ENCODE data around the gene CACNA2D4. TPM values are rescaled to one million over a fixed set of nuclear protein-coding genes. Genes with fewer than 3 reads are reported as not detected.

Gene CACNA2D4
- total RNA-seq, 4 donors from 2014 or later, result 10.1 to 16.2 (median 11.4) TPM

- TF ChIP-seq CTCF (IDR thresholded peaks at IDR 0.05), result no peak
- TF ChIP-seq EP300 (IDR thresholded peaks at IDR 0.05), result no peak
- TF ChIP-seq POLR2A (IDR thresholded peaks at IDR 0.05), result no peak
- H3K36me3 ChIP-seq, result no peaks in the 10 kb centered on the region
- 75 to 79% methylated on average over 31 to 32 of the region's 32 CpGs for WGBS, 2 donors
- H3K27ac ChIP-seq, result no peak overlapping the region
- H3K4me1 ChIP-seq, result no peaks in the 10 kb centered on the region
- no peaks in the 10 kb centered on the region for H3K27me3 ChIP-seq
- DNase-seq (ENCODE audit: low spot score in 2 of 2), result no peak
- H3K4me3 ChIP-seq, result no peak overlapping the region
- H3K9me3 ChIP-seq, result peaks cover 0 to 34% (median 0%) of the 10 kb centered on the region in 4 donors
Observed at GRCh38 chr12:1865284-1865866, 53.1 kb downstream of the CACNA2D4 start.

- DNase-seq (ENCODE audit: low spot score in 2 of 2), result no peak
- no peak overlapping the region for H3K27ac ChIP-seq
- no peaks in the 10 kb centered on the region for H3K27me3 ChIP-seq
- no peaks in the 10 kb centered on the region for H3K4me1 ChIP-seq
- no peaks in the 10 kb centered on the region for H3K36me3 ChIP-seq
- WGBS, 2 donors, result 58 to 61% methylated on average over 21 to 28 of the region's 37 CpGs
- H3K9me3 ChIP-seq, result peaks cover 0 to 29% (median 0%) of the 10 kb centered on the region in 4 donors
- no peak overlapping the region for H3K4me3 ChIP-seq
- TF ChIP-seq POLR2A (IDR thresholded peaks at IDR 0.05), result no peak
- no peak for TF ChIP-seq EP300 (IDR thresholded peaks at IDR 0.05)
- no peak for TF ChIP-seq CTCF (IDR thresholded peaks at IDR 0.05)
Observed at GRCh38 chr12:1864867-1865266, 53.6 kb downstream of the CACNA2D4 start.

GRCh38 chr12:1864456-1864855, 54.0 kb downstream of the CACNA2D4 start:
- Histone ChIP-seq H3K36me3 (no peaks in the 10 kb centered on the region), H3K4me3 (no peak overlapping the region), H3K27me3 (no peaks in the 10 kb centered on the region), H3K9me3 (peaks cover 0 to 26% (median 0%) of the 10 kb centered on the region in 4 donors), H3K4me1 (no peaks in the 10 kb centered on the region), H3K27ac (no peak overlapping the region)
- TF ChIP-seq EP300 (IDR thresholded peaks at IDR 0.05) (no peak), CTCF (IDR thresholded peaks at IDR 0.05) (no peak), POLR2A (IDR thresholded peaks at IDR 0.05) (no peak)
- 60 to 71% methylated on average over 20 to 27 of the region's 27 CpGs for WGBS, 2 donors
- DNase-seq (ENCODE audit: low spot score in 2 of 2), result no peak

- Histone ChIP-seq H3K36me3 (no peaks in the 10 kb centered on the region), H3K27me3 (no peaks in the 10 kb centered on the region), H3K4me1 (no peaks in the 10 kb centered on the region), H3K4me3 (no peak overlapping the region), H3K9me3 (peaks cover 0 to 20% (median 0%) of the 10 kb centered on the region in 4 donors), H3K27ac (no peak overlapping the region)
- TF ChIP-seq POLR2A (IDR thresholded peaks at IDR 0.05) (no peak), EP300 (IDR thresholded peaks at IDR 0.05) (no peak), CTCF (IDR thresholded peaks at IDR 0.05) (no peak)
- WGBS, 2 donors, result 89 to 91% methylated on average over 16 of the region's 16 CpGs
- no peak for DNase-seq (ENCODE audit: low spot score in 2 of 2)
Observed at GRCh38 chr12:1863823-1864222, 54.6 kb downstream of the CACNA2D4 start.

GRCh38 chr12:1862973-1863372, 55.5 kb downstream of the CACNA2D4 start:
- no peak overlapping the region for H3K27ac ChIP-seq
- DNase-seq (ENCODE audit: low spot score in 2 of 2), result no peak

More at GRCh38 chr12:1862973-1863372, 55.5 kb downstream of the CACNA2D4 start:
- H3K36me3 ChIP-seq, result no peaks in the 10 kb centered on the region
- H3K4me1 ChIP-seq, result no peaks in the 10 kb centered on the region
- H3K27me3 ChIP-seq, result no peaks in the 10 kb centered on the region
- no peak overlapping the region for H3K4me3 ChIP-seq
- no peak for TF ChIP-seq CTCF (IDR thresholded peaks at IDR 0.05)
- TF ChIP-seq POLR2A (IDR thresholded peaks at IDR 0.05), result no peak
- H3K9me3 ChIP-seq, result peaks cover 0 to 13% (median 0%) of the 10 kb centered on the region in 4 donors
